ENCODE data around the gene VLDLR.

Gene VLDLR

GRCh38 chr9:2620919-2621721 lies 467 bp upstream of the VLDLR start:
- peak overlapping the region; percentile 62 for H3K4me3 ChIP-seq (ENCODE audit: low read depth, low read length)

- H3K4me3 ChIP-seq (ENCODE audit: low read depth, low read length): peak overlapping the region; percentile 62
These were observed 1.1 kb downstream of the VLDLR start for GRCh38 chr9:2622461-2623287.

GRCh38 chr9:2623288-2624050 lies 1.9 kb downstream of the VLDLR start:
- peak overlapping the region; percentile 62 for H3K4me3 ChIP-seq (ENCODE audit: low read depth, low read length)

- no peak overlapping the region for H3K4me3 ChIP-seq (ENCODE audit: low read depth, low read length)
These were observed 2.6 kb downstream of the VLDLR start for GRCh38 chr9:2624051-2624682.

GRCh38 chr9:2625427-2625826 lies 3.8 kb downstream of the VLDLR start:
- H3K4me3 ChIP-seq (ENCODE audit: low read depth, low read length): no peak overlapping the region

- H3K4me3 ChIP-seq (ENCODE audit: low read depth, low read length): no peak overlapping the region
These were observed 7.3 kb downstream of the VLDLR start for GRCh38 chr9:2628919-2629318.

GRCh38 chr9:2630158-2630557 lies 8.6 kb downstream of the VLDLR start:
- no peak overlapping the region for H3K4me3 ChIP-seq (ENCODE audit: low read depth, low read length)

- H3K4me3 ChIP-seq (ENCODE audit: low read depth, low read length): no peak overlapping the region
These were observed 9.7 kb downstream of the VLDLR start for GRCh38 chr9:2631263-2631662.

GRCh38 chr9:2634153-2634552 lies 12.6 kb downstream of the VLDLR start:
- no peak overlapping the region for H3K4me3 ChIP-seq (ENCODE audit: low read depth, low read length)

GRCh38 chr9:2634818-2635217 lies 13.2 kb downstream of the VLDLR start:
- no peak overlapping the region for H3K4me3 ChIP-seq (ENCODE audit: low read depth, low read length)

- no peak overlapping the region for H3K4me3 ChIP-seq (ENCODE audit: low read depth, low read length)
These were observed 14.3 kb downstream of the VLDLR start for GRCh38 chr9:2635922-2636321.

GRCh38 chr9:2637390-2637789 lies 15.8 kb downstream of the VLDLR start:
- no peak overlapping the region for H3K4me3 ChIP-seq (ENCODE audit: low read depth, low read length)

- no peak overlapping the region for H3K4me3 ChIP-seq (ENCODE audit: low read depth, low read length)
These were observed 17.5 kb downstream of the VLDLR start for GRCh38 chr9:2638871-2639673.

- no peak overlapping the region for H3K4me3 ChIP-seq (ENCODE audit: low read depth, low read length)
These were observed 18.2 kb downstream of the VLDLR start for GRCh38 chr9:2639786-2640185.

- no peak overlapping the region for H3K4me3 ChIP-seq (ENCODE audit: low read depth, low read length)
These were observed 19.0 kb downstream of the VLDLR start for GRCh38 chr9:2640570-2640969.

GRCh38 chr9:2641033-2641432 lies 19.4 kb downstream of the VLDLR start:
- no peak overlapping the region for H3K4me3 ChIP-seq (ENCODE audit: low read depth, low read length)

GRCh38 chr9:2642068-2642467 lies 20.5 kb downstream of the VLDLR start:
- no peak overlapping the region for H3K4me3 ChIP-seq (ENCODE audit: low read depth, low read length)

GRCh38 chr9:2645569-2645968 lies 24.0 kb downstream of the VLDLR start:
- H3K4me3 ChIP-seq (ENCODE audit: low read depth, low read length): no peak overlapping the region

GRCh38 chr9:2655411-2655901 lies 33.9 kb downstream of the VLDLR start:
- H3K4me3 ChIP-seq (ENCODE audit: low read depth, low read length): no peak overlapping the region

GRCh38 chr9:2657427-2657826 lies 35.8 kb downstream of the VLDLR start:
- H3K4me3 ChIP-seq (ENCODE audit: low read depth, low read length): no peak overlapping the region

Measured in iPS-11a (cell line).